GM12875 (cell line): ENCODE results near the gene TRIM2.

Experiments
- H3K4me3 ChIP-seq: one replicate; pipeline ENCODE4 v1.5.1; 2011; ENCODE audit warnings: low read depth, low read length, control low read depth
- CTCF ChIP-seq: IDR thresholded peaks from 2 replicates; pipeline ENCODE4 v1.5.1; 2011; ENCODE audit warnings: low read depth, mild to moderate bottlenecking, control low read depth, inconsistent platforms, low read length, moderate library complexity, borderline replicate concordance; ENCODE audit not compliant: insufficient read depth

Gene TRIM2

DNA sequence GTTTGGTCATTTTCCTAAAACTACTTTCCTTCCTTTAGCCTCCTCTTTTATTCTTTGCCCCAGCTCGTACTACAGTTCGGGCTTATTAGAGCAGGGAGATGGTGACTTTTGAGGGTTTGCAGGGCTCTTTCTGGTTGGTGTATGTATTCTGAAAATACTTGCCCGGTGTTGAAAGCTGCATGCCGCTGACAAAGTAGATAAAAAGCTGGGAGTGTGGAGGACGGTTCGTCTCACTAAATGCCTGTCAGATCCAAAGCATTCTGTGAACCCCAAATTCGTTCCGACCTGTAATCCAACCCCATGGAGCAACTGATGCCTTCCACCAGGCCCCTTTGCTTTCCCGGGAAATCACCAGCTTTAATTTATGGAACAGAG is 19.2 kb downstream of the TRIM2 start:
- H3K4me3 ChIP-seq: peak overlapping the region; percentile 56
- no peak for TF ChIP-seq CTCF

- no peak for TF ChIP-seq CTCF
- no peak overlapping the region for H3K4me3 ChIP-seq
Observed at GRCh38 chr4:153223930-153224329, 19.7 kb downstream of the TRIM2 start.

GRCh38 chr4:153224474-153224873 is 20.2 kb downstream of the TRIM2 start:
- H3K4me3 ChIP-seq: no peak overlapping the region
- TF ChIP-seq CTCF: no peak

DNA sequence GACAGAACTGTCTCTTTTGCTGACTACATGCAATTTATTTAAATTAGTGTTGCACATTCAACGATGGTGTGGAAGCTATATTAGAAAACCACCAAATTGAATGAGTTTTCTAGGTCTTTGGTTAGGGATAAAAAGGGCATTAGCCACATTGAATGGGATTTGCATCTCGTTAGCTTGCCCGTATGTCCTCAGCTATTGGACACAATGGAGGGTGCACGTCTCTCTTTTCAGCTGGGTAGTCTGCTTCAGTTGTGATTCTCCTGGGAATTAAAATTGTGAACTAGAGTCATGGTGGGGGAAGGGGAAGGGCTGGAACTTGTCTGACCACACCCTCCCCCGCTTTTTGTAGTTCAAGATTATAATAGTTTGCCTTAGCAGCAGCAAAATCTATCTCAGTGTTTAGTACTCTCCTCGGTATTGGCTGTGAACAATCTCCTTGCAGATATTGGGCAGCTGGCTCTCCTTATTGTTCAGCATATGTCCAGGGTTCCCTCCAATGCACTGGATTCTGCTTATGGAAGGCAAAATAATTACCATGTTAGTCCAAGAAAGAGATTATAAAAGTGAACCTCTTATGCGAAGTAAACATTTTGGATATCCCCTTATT is 23.3 kb downstream of the TRIM2 start:
- no peak overlapping the region for H3K4me3 ChIP-seq
- no peak for TF ChIP-seq CTCF

GRCh38 chr4:153228512-153229140 is 24.4 kb downstream of the TRIM2 start:
- no peak overlapping the region for H3K4me3 ChIP-seq
- TF ChIP-seq CTCF: no peak

DNA sequence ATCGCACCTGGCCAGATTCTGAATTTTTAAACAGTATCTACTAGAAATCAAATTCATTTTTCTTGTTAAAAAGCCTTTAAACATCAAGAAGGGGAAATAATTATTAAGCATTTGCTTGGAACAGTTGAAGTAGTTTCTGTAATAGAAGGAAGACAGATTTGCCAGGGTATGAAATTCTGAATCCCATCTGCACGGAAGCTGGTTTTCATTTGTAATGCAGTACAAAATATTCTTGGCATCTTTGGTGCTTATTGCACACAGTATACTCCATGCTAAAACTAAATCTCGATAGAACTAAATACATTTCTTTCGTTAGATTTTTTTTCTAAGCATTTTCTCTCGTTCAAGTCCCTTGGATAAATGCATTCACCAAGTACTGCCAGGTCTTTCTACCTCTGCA is 25.3 kb downstream of the TRIM2 start:
- H3K4me3 ChIP-seq: no peak overlapping the region
- TF ChIP-seq CTCF: no peak

- no peak overlapping the region for H3K4me3 ChIP-seq
- peak; percentile 34; the same call in 1 of the 2 replicates for TF ChIP-seq CTCF
Observed at GRCh38 chr4:153232768-153233167, 28.5 kb downstream of the TRIM2 start.
